Measurements from ENCODE around the gene ICE1.
"Not testable (repeated sequence)": the region's sequence is repeated elsewhere in the genome, so short reads cannot be mapped to it uniquely, and the experiment has no call there.

Gene ICE1

GRCh38 chr5:5494489-5495402 lies 72.3 kb downstream of the ICE1 start:
- no peak for DNase-seq

GRCh38 chr5:5497152-5497788 lies 74.8 kb downstream of the ICE1 start:
- no peak for DNase-seq

DNA sequence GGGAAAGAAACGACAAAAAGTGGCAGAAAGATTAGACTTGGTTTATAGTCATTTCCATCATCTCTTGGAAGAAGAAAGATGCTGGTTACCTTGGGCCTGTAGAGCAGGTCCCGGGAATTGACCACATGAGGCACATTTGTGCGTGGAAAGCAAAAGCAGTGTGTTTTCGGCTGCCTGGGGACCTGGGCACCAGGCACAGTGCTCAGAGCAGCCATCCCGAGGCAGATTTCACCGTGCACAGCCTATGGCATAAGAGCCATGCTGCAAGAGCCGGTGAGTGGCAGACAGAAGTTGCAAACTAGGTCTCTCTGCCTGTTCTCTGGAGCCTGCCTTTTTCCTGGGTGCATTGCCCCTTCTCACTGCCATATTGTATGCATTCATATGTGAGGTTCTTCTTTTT lies 77.0 kb downstream of the ICE1 start:
- DNase-seq: no peak

GRCh38 chr5:5504325-5504724 lies 81.8 kb downstream of the ICE1 start:
- DNase-seq: no peak

DNA sequence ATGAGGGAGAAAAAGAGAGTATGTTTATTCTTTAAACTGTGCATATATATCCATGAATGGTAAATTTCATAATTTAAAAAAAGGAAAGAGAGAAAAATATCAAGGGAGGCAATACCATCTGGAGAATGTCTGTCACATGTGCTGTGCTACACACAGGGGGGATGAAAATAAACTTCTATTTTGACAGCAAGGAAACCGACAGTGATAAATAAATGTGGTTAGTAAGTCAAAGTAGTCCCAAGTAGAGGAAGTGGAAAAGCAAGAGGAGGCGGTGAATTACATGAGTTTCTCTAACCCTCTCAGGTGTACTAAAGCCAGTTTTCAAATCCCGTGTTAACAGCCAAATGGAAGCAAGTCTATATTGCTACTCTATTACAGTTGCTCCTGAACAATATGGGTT lies 83.3 kb downstream of the ICE1 start:
- DNase-seq: no peak

GRCh38 chr5:5508391-5508790 lies 85.9 kb downstream of the ICE1 start:
- DNase-seq: no peak

- no peak for DNase-seq
Observed at GRCh38 chr5:5511904-5512416, 89.5 kb downstream of the ICE1 start.

- DNase-seq: no peak
Observed at GRCh38 chr5:5512543-5512942, 90.1 kb downstream of the ICE1 start.

DNA sequence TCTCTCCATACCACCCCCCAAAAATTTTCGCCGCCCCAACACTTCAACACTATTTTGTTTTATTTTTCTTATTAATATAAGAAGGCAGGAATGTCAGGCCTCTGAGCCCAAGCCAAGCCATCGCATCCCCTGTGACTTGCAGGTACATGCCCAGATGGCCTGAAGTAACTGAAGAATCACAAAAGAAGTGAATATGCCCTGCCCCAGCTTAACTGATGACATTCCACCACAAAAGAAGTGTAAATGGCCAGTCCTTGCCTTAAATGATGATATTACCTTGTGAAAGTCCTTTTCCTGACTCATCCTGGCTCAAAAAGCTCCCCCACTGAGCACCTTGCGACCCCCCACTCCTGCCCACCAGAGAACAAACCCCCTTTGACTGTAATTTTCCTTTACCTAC lies 98.1 kb downstream of the ICE1 start:
- DNase-seq: not testable (repeated sequence)

DNA sequence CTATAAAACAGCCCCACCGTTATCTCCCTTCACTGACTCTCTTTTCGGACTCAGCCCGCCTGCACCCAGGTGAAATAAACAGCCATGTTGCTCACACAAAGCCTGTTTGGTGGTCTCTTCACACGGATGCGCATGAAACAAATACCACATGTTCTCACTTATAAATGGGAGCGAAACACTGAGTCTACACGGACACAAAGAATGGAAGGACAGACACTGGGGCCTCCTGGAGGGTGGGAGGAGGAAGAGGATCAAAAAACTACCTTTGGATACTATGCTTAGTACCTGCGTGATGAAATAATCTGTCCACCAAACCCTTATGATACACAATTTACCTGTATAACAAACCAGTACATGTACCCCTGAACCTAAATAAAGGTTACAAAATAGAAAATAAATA lies 98.6 kb downstream of the ICE1 start:
- DNase-seq: no peak

DNA sequence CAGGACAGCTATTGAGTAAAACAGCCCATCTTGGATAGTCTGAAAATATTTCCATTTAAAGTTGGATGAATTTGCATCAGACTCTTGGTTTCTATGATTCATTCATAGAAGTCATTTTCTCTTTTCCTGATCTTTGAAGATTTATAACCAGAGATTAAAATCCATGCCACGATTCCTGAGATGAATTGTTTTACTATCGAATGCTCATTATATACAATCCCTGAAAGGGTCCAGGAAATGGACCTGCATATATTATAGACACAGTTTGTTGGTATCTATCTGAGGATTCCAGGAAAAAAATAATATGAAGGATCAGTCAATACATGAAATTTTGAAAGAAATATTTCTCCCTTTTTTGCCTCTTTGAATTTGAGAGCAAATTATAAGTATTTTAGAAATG lies 99.0 kb downstream of the ICE1 start:
- DNase-seq: no peak

- no peak for DNase-seq
Observed at GRCh38 chr5:5522336-5522735, 99.9 kb downstream of the ICE1 start.

- DNase-seq: no peak
Observed at GRCh38 chr5:5523066-5523505, 100.6 kb downstream of the ICE1 start.

DNA sequence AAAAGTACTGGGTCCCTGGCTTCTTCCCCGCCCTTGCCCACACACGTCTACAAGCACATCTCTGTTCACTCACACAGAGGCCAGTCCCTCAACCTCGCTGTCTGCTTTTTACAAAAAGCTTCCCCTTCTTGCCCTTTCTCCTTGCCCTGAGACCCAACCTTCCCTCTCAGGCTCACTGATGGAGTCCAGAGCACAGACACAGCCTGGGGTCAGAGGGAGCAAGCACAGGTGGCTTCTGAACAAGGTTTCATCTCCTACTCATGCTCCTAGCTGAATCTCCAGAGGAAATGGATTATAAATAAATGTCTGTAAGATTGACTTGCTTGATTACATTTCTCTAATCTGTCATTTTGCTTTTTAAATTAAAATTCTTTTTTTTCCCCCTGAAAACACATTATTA lies 101.8 kb downstream of the ICE1 start:
- DNase-seq: no peak

DNA sequence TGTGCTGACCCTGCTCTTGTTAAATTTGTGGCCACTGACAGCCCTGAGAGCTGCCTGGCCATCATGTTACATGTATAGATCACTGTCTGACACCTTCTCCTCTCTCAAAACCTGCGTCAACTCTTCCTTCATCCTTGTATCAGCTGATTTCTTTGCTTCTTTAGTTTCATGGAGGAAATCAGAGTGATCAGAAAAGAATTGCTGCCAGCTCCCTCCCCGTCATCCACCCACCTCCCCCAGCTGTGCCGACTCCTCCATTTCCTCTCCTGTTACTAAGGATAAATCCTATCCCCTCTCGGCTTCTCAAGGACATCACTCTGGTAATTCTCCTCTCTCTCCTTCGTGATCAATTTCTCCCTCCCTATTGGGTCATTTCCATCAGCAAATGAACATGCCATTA lies 108.9 kb downstream of the ICE1 start:
- no peak for DNase-seq

- no peak for DNase-seq
Observed at GRCh38 chr5:5532306-5533076, 110.0 kb downstream of the ICE1 start.

- DNase-seq: no peak
Observed at GRCh38 chr5:5533927-5534326, 111.5 kb downstream of the ICE1 start.

- DNase-seq: no peak
Observed at GRCh38 chr5:5534333-5534732, 111.9 kb downstream of the ICE1 start.

GRCh38 chr5:5536871-5537270 lies 114.4 kb downstream of the ICE1 start:
- no peak for DNase-seq

DNA sequence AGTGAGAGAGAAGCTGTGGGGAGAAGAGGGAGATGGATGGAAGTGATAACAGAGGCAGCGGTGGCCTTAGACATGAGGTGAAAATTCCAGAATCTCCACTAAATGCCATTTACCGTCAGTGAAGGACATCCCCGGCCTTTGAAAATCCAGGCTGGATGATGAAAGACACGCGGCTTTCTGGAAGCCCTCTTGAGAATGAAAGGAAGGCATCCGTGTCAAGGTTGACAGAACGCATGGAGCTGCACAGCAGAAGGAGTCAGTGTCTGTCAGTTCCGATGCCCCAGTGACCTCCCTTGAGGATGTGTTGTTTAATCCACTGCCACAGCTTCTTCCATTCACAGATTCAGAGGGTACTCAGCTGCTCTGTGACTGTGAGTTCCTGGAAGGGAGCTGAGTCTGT lies 114.9 kb downstream of the ICE1 start:
- no peak for DNase-seq

GRCh38 chr5:5539590-5539989 lies 117.1 kb downstream of the ICE1 start:
- no peak for DNase-seq
